HG03066 (cell line): Measurements from ENCODE around the gene PPM1H.

Experiments used
- ATAC-seq: cut with Tn5 transposase; IDR thresholded peaks from one replicate; pipeline ENCODE4 v1.9.1; 2021; ENCODE audit warnings: low read depth; ENCODE audit not compliant: unreplicated experiment

The PPM1H gene

GRCh38 chr12:62878211-62878610 lies 56.7 kb downstream of the PPM1H start:
- ATAC-seq, result no peak

GRCh38 chr12:62876938-62877548 lies 57.9 kb downstream of the PPM1H start:
- ATAC-seq, result no peak

- ATAC-seq, result no peak
Observed at GRCh38 chr12:62873826-62874448, 61.0 kb downstream of the PPM1H start.

GRCh38 chr12:62873116-62873825 lies 61.7 kb downstream of the PPM1H start:
- no peak for ATAC-seq

- no peak for ATAC-seq
Observed at GRCh38 chr12:62868820-62869219, 66.1 kb downstream of the PPM1H start.

GRCh38 chr12:62866451-62867082 lies 68.4 kb downstream of the PPM1H start:
- ATAC-seq, result no peak

- ATAC-seq, result no peak
Observed at GRCh38 chr12:62865937-62866336, 69.0 kb downstream of the PPM1H start.

- ATAC-seq, result no peak
Observed at GRCh38 chr12:62865065-62865464, 69.9 kb downstream of the PPM1H start.

GRCh38 chr12:62862259-62862881 lies 72.6 kb downstream of the PPM1H start:
- no peak for ATAC-seq

- no peak for ATAC-seq
Observed at GRCh38 chr12:62861586-62861985, 73.4 kb downstream of the PPM1H start.

- no peak for ATAC-seq
Observed at GRCh38 chr12:62860501-62861411, 74.2 kb downstream of the PPM1H start.

GRCh38 chr12:62860020-62860419 lies 74.9 kb downstream of the PPM1H start:
- ATAC-seq, result no peak

- ATAC-seq, result no peak
Observed at GRCh38 chr12:62859321-62859737, 75.6 kb downstream of the PPM1H start.

- ATAC-seq, result no peak
Observed at GRCh38 chr12:62856454-62856853, 78.5 kb downstream of the PPM1H start.

GRCh38 chr12:62854024-62854423 lies 80.9 kb downstream of the PPM1H start:
- ATAC-seq, result no peak

GRCh38 chr12:62849398-62849797 lies 85.6 kb downstream of the PPM1H start:
- no peak for ATAC-seq

- no peak for ATAC-seq
Observed at GRCh38 chr12:62848418-62848817, 86.5 kb downstream of the PPM1H start.

- ATAC-seq, result no peak
Observed at GRCh38 chr12:62847709-62848108, 87.2 kb downstream of the PPM1H start.

- ATAC-seq, result no peak
Observed at GRCh38 chr12:62846491-62846890, 88.5 kb downstream of the PPM1H start.

- no peak for ATAC-seq
Observed at GRCh38 chr12:62844915-62845314, 90.0 kb downstream of the PPM1H start.
